ENCODE data around the gene PRKCA.

The PRKCA gene

DNA sequence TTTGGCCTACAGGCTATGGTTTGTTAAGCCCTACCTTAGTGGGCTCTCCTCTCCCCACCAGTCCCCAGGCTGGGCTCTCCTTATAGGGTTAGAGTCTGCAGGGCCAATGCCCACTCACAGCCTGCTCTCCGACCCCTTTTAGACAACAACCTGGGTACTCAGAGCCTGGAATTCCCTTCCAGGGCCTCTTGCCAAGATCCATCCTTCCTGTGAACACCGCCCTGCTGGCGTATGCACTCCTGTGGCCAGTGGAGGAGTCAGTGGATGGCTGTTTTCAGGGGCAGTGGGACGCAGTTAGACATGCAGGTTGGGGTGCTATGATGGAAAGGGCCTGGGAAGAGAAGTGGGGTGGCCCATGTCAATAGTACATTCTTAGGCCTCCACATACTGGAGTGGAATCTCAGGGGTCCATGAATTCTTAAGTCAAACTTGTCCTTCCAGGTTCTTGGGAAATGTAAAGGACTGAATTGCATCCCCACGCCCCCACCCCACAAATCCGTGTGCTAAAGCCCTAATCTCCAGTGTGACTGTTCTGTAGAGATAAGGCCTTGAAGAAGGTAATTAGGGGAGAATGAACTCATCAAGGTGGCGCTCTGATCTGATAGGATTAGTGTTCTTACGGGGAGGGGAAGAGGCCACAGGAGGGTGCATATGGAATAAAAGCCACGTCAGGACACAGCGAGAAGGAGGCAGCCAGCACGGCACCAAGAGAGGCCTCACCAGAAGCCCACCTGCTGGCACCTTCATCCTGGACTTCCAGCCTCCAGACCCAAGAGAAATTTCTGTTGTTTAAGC is 450.9 kb downstream of the PRKCA start:
- H3K27me3 Mint-ChIP-seq: no peaks in the 10 kb centered on the region
- H3K4me1 Mint-ChIP-seq (ENCODE audit: low read depth): peaks cover 2% of the 10 kb centered on the region

DNA sequence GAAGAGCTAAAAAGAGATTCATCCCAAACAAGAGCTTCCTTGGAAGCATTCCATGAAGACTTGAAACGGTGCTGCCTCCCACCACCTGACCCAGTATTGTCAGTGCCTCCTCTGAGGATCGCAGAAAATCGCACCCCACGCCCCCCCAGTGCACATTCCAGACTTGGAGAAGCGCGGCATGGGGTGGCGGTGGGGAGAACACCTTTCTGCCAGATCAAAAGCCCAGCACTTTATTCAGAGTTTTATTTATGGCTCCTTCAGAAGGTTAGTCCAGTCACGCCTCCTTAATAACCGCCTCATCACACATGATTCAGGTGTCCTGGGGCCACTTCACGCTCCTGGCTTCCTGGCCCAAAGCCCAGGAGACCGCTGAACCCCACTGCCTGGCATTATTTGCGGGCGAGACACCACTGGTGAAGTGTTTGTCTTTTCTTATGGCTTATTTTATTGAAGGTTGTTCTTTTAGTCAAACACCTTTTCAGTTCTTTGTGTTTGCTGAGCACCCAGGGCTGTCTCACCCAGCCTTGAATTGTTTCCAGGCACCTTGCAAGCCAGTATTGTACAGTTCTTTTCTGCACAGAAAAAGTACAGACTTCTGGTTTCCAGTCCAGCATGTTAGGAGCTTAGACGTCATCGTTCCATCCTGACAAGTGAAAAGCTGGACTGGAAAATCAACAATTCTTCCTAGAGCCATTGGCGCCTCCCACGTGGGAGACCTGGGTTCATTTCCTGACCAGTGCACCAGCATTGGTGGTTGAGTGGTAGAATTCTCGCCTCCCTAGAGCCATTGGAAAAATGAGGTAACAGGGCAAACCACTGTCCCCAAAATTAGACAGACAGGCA is 452.9 kb downstream of the PRKCA start:
- no peaks in the 10 kb centered on the region for H3K27me3 Mint-ChIP-seq
- H3K9me3 Mint-ChIP-seq (ENCODE audit: low read depth): no peaks in the 10 kb centered on the region
- no peak overlapping the region for H3K4me3 Mint-ChIP-seq
- peaks cover 2% of the 10 kb centered on the region for H3K4me1 Mint-ChIP-seq (ENCODE audit: low read depth)
- H3K27ac Mint-ChIP-seq: no peak overlapping the region
- peaks cover 29% of the 10 kb centered on the region for H3K36me3 Mint-ChIP-seq

More for the DNA sequence above, 450.9 kb downstream of the PRKCA start:
- Mint-ChIP-seq H3K27ac (peak overlapping the region; percentile 28), H3K4me3 (no peak overlapping the region), H3K36me3 (peaks cover 20% of the 10 kb centered on the region), H3K9me3 (ENCODE audit: low read depth) (no peaks in the 10 kb centered on the region)

GRCh38 chr17:66755944-66756290 is 453.5 kb downstream of the PRKCA start:
- Mint-ChIP-seq H3K27me3 (no peaks in the 10 kb centered on the region), H3K4me1 (ENCODE audit: low read depth) (peaks cover 2% of the 10 kb centered on the region)

DNA sequence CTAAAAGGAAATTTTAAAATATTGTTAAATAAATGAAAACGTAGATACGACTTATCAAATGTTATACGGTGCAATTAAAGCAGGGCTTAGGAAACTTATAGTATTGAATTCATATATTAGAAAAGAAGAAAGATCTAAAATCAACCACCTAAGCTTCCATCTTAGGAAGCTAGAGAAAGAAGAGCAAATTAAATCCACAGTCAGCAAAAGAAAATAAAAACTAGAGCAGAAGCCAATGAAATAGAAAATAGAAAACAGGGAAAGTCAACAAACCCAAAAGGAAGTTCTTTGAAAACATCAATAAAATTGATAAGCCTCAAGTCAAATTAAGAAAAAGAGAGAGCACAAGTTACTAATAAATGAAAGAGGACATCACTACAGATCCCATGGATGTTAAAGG is 457.9 kb downstream of the PRKCA start:
- Mint-ChIP-seq H3K36me3 (peaks cover 18% of the 10 kb centered on the region), H3K4me3 (no peak overlapping the region), H3K9me3 (ENCODE audit: low read depth) (no peaks in the 10 kb centered on the region), H3K4me1 (ENCODE audit: low read depth) (peaks cover 2% of the 10 kb centered on the region), H3K27me3 (no peaks in the 10 kb centered on the region), H3K27ac (no peak overlapping the region)

More at GRCh38 chr17:66755944-66756290, 453.5 kb downstream of the PRKCA start:
- Mint-ChIP-seq H3K9me3 (ENCODE audit: low read depth) (no peaks in the 10 kb centered on the region), H3K36me3 (peaks cover 29% of the 10 kb centered on the region), H3K4me3 (no peak overlapping the region), H3K27ac (no peak overlapping the region)

DNA sequence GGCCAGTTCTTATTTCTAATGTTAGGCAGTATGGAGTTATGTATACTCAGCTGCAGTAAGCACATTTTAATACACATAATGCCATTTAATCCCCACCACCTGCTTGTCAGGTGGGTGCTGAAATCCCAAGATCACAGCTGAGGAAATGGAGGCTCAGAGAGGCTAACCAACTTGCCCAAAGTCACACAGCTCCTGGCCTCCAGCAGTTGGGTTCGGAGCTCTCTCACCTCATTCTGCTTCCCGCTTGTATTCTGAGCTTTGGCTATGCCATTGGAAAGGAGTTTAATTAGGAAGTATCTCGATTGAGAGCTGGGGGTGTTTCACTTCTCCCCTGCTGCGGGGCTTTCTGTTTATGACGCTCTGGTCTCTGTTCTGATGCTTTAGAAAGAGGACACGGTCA is 459.9 kb downstream of the PRKCA start:
- Mint-ChIP-seq H3K4me3 (no peak overlapping the region), H3K36me3 (peaks cover 16% of the 10 kb centered on the region), H3K27me3 (no peaks in the 10 kb centered on the region), H3K9me3 (ENCODE audit: low read depth) (no peaks in the 10 kb centered on the region), H3K27ac (no peak overlapping the region), H3K4me1 (ENCODE audit: low read depth) (peaks cover 2% of the 10 kb centered on the region)

DNA sequence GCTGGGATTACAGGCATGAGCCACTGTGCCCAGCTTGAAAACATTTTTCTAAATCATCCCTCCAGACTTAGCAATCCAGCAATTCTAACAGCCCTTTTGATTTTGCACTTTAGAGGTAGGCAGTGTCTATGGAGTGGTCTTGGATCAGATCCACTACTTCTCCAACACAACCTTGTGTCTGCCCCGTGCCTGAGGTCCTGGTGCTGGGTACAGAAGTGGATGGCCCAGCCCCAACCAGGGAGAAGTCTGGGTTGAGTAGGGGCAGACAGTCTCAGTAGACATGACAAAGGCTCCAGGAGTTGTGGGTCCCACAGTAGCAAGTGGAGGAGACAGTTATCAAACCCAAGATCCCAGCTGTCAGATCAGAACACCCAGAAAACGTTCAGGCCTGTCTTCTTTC is 460.6 kb downstream of the PRKCA start:
- Mint-ChIP-seq H3K4me1 (ENCODE audit: low read depth) (peaks cover 2% of the 10 kb centered on the region), H3K36me3 (peaks cover 17% of the 10 kb centered on the region), H3K9me3 (ENCODE audit: low read depth) (no peaks in the 10 kb centered on the region), H3K4me3 (no peak overlapping the region), H3K27ac (no peak overlapping the region), H3K27me3 (no peaks in the 10 kb centered on the region)

GRCh38 chr17:66764506-66764905 is 462.1 kb downstream of the PRKCA start:
- Mint-ChIP-seq H3K4me1 (ENCODE audit: low read depth) (peaks cover 2% of the 10 kb centered on the region), H3K27ac (no peak overlapping the region), H3K4me3 (no peak overlapping the region), H3K9me3 (ENCODE audit: low read depth) (no peaks in the 10 kb centered on the region), H3K27me3 (no peaks in the 10 kb centered on the region), H3K36me3 (peaks cover 18% of the 10 kb centered on the region)

DNA sequence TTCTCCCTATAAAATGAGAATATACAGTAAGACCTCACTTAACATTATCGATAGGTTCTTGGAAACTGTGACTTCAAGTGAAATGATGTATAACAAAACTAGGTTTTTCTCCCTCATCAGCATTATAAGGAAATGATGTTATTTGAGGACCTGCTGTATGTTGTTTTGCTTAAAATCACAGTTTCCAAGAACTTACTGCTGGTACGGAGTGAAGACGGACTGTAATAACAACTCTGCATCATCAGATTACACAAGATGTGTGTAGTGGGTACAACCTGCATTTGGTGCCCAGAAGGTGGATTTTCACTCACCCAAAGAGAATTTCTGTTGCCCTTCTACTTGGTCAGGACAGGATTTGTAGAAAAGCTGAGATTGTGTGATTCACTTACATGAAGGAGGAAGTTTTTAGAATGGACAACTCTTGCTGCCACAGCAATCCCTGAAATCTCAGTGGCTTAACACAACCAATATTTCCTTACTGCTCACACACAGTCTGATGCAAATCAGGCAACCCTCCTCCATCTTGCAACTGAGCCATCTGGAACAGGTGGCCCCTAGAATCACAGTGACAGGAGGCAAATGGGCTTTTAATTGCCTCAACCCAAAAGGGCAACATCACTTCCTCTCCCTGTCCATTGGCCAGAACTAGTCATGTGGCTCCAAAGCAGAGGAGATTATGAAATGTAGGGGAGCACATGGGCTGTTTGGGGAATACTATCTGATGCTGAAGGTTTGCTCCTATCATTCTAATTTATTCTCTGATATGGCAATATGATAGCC is 464.9 kb downstream of the PRKCA start:
- Mint-ChIP-seq H3K4me1 (ENCODE audit: low read depth) (peaks cover 2% of the 10 kb centered on the region), H3K9me3 (ENCODE audit: low read depth) (no peaks in the 10 kb centered on the region), H3K36me3 (peaks cover 13% of the 10 kb centered on the region), H3K27me3 (no peaks in the 10 kb centered on the region), H3K27ac (no peak overlapping the region), H3K4me3 (no peak overlapping the region)

GRCh38 chr17:66769911-66770310 is 467.5 kb downstream of the PRKCA start:
- no peaks in the 10 kb centered on the region for H3K27me3 Mint-ChIP-seq
- H3K9me3 Mint-ChIP-seq (ENCODE audit: low read depth): no peaks in the 10 kb centered on the region
- H3K27ac Mint-ChIP-seq: no peak overlapping the region
- H3K4me1 Mint-ChIP-seq (ENCODE audit: low read depth): peaks cover 2% of the 10 kb centered on the region
- H3K4me3 Mint-ChIP-seq: no peak overlapping the region
- H3K36me3 Mint-ChIP-seq: peaks cover 16% of the 10 kb centered on the region

DNA sequence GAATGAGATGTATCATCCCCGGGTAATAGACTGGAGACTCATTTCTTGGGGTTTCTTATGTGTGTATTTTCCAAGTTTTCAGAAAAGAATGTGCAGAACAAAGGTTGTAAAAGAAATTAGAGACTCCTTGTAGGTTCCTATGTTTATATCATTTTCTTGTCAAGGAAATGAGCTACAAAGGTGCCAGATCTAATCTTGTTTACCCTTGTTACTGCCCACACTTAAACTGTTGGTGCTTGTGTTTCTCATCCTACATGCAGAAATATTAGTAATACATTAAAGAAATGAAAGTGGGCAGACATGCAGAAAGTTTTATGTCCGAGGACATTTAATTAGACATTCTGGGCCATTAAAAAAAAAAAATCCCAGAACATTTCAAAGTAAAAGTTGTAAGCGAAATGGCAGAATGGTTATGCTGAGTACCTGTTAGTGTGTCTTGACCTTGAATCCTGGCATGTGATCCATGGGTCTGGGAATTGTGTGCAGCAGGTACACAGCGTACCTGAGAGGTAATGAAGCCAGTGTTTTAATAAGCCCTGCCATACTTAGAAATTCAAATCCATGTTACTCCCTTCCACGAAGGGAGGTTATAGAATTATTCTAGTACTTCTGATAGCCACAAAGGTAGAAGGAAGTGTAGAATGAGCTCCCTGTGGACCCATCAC is 469.9 kb downstream of the PRKCA start:
- Mint-ChIP-seq H3K27ac (no peak overlapping the region), H3K27me3 (no peaks in the 10 kb centered on the region), H3K36me3 (peaks cover 13% of the 10 kb centered on the region), H3K9me3 (ENCODE audit: low read depth) (no peaks in the 10 kb centered on the region), H3K4me3 (no peak overlapping the region), H3K4me1 (ENCODE audit: low read depth) (peaks cover under 1% of the 10 kb centered on the region)

- peaks cover 9% of the 10 kb centered on the region for H3K36me3 Mint-ChIP-seq
- H3K4me1 Mint-ChIP-seq (ENCODE audit: low read depth): no peaks in the 10 kb centered on the region
- no peaks in the 10 kb centered on the region for H3K9me3 Mint-ChIP-seq (ENCODE audit: low read depth)
- no peaks in the 10 kb centered on the region for H3K27me3 Mint-ChIP-seq
- H3K27ac Mint-ChIP-seq: no peak overlapping the region
- no peak overlapping the region for H3K4me3 Mint-ChIP-seq
These were observed 472.9 kb downstream of the PRKCA start for GRCh38 chr17:66775271-66775670.

DNA sequence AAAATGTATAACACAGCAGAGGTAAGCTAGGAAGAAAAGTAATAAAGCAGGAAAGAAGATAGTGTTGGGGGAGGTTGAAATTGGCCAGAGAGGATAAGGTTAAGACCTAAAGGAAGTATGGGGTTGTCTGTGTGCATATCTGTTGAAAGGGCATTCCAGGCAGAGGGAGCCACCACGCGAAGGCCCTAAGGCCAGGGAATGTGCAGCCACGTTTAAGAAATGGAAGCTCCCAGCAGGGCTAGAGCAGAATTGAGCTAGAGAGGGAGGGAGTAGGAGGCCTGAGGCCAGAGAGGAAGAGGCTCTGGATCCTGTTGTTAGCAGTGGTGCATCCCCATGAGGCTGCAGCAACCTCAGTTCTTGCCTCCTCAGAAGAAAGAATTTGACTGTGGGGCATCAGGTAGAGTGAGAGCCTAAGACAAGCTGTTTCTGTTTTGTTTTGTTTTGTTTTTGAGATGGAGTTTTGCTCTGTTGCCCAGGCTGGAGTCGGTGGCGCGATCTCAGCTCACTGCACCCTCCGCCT is 473.5 kb downstream of the PRKCA start:
- Mint-ChIP-seq H3K27ac (no peak overlapping the region), H3K4me1 (ENCODE audit: low read depth) (no peaks in the 10 kb centered on the region), H3K27me3 (no peaks in the 10 kb centered on the region), H3K36me3 (peaks cover 6% of the 10 kb centered on the region), H3K4me3 (no peak overlapping the region), H3K9me3 (ENCODE audit: low read depth) (no peaks in the 10 kb centered on the region)

DNA sequence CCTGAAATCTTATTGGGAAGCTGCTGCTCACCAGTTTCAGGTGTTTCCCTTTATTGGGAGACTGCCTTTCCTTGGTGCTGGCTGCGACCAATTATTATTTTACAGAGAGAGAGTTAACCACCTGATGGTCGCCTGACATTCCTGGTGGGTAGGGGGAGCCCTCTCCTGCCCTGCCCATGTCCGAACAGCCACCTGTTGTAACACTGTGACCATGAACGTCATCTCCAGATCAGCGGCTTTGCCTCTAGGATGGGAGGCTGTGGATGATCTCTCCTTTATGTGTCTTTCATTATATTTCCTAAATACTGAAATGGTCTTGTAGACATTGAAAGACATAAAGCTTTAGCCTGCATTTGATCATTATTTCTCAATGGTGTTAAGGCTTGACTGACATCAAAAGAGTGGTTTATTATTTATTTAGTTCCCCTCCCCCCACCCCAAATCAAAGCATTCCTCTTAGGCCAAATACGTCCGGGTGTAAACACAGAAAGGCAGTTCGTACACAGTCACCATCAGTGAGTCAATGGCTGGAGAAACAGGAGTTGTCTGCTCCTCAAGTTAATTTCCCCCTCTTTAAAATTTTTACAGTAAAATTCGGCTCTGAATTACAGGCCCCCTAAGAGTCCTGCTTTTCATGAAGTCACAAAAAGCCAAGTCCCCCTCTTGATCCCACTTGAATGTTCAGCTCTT is 474.7 kb downstream of the PRKCA start:
- Mint-ChIP-seq H3K36me3 (peaks cover 6% of the 10 kb centered on the region), H3K9me3 (ENCODE audit: low read depth) (no peaks in the 10 kb centered on the region), H3K27me3 (no peaks in the 10 kb centered on the region), H3K4me3 (no peak overlapping the region), H3K27ac (no peak overlapping the region), H3K4me1 (ENCODE audit: low read depth) (no peaks in the 10 kb centered on the region)

DNA sequence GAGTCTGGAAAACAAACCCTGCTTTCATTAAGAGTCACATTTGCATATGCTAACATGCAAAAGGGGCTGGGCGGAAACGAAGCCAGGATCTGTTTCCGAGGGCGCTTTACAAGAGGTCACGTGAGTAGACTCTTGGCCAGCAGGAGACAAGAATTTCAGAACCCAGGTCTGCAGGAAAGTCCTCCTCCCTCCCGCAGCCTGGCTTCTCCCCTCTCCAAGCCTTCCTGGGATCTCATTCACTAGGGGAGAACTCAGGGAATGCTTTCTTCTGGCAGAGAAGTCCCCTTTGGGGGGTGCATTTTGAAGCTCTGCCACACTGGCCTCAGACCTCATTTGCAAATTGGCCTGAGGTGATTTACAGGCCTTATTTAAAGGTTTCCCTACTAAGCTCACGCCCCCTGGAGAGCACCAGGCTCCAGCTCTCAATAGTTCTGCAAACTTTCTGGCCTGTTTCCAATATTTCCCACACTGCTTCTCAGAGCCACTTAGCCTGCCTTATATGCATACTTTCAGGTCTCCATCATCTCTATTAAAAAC is 475.3 kb downstream of the PRKCA start:
- H3K27ac Mint-ChIP-seq: no peak overlapping the region
- H3K4me3 Mint-ChIP-seq: no peak overlapping the region
- H3K4me1 Mint-ChIP-seq (ENCODE audit: low read depth): no peaks in the 10 kb centered on the region

More for the DNA sequence above, 475.3 kb downstream of the PRKCA start:
- Mint-ChIP-seq H3K27me3 (no peaks in the 10 kb centered on the region), H3K36me3 (peaks cover 6% of the 10 kb centered on the region), H3K9me3 (ENCODE audit: low read depth) (no peaks in the 10 kb centered on the region)
